GM21423 (cell line): ENCODE measurements around the gene CIDEB.

Source experiments
- ATAC-seq: cut with Tn5 transposase; IDR thresholded peaks from one replicate; pipeline ENCODE4 v1.9.1; 2021; ENCODE audit warnings: mild to moderate bottlenecking, moderate library complexity; ENCODE audit not compliant: unreplicated experiment

CIDEB gene

GRCh38 chr14:24270537-24271133 is 37.1 kb downstream of the CIDEB start:
- no peak for ATAC-seq

- no peak for ATAC-seq
These were observed 37.8 kb downstream of the CIDEB start for GRCh38 chr14:24269910-24270536.

DNA sequence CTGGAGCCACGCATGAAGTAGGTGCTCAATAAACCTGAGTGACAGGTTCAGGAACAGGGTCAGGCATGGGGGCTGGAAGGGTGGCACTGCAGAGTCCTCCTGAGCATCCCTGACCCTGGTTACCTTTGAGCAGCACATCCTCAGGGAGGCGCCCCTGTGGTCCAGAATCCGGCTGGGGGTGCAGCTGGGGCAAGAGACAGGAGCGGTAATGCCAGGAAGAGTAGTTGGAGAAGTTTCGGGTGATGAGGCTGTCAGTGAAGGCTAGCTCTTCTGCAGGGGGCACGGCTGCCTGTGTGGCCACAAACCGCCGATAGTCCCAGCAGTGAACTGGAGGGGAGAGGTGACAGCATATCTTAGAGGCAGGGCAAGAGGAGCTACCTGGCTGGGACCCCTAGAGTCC is 38.4 kb downstream of the CIDEB start:
- no peak for ATAC-seq

DNA sequence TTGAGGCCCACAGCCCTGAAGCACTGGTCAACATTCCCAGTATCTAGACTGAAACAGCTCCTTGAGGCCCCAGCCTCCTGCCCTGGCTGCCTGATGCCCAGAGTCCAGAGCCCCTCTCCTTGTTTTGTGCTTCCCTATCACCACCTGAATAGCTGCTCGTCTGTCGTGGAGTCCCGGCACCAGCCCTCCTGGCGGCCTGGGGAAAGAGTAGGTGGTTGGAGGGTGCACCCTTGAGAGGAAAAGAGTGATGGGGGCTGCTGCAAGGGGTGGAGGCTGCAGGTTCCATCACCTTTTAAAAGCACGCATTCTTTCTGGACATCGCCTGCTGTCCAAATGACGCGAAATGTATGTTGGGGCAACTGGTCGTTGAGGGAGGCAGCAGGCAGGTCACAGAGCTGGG is 39.6 kb downstream of the CIDEB start:
- ATAC-seq: no peak

DNA sequence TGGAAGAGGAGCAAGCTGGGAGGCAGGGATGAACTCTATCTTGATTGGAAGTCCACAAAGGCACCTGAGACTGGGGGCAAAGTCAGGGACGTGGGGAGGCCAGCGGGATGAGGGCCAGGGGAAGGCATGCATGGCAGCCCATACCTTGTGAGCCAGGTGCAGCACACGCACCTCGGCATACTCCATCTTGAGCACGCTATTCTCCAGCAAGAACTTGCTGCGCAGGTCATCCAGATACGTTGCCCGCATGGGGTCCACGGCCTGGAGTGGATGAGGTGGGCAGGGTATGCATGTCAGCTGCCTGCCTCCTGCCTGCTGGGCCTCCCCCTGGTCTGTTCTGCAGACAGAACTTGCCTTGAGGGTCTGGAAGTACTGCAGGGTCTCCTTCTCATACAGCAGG is 40.3 kb downstream of the CIDEB start:
- no peak for ATAC-seq

- ATAC-seq: no peak
These were observed 41.2 kb downstream of the CIDEB start for GRCh38 chr14:24266344-24267244.

DNA sequence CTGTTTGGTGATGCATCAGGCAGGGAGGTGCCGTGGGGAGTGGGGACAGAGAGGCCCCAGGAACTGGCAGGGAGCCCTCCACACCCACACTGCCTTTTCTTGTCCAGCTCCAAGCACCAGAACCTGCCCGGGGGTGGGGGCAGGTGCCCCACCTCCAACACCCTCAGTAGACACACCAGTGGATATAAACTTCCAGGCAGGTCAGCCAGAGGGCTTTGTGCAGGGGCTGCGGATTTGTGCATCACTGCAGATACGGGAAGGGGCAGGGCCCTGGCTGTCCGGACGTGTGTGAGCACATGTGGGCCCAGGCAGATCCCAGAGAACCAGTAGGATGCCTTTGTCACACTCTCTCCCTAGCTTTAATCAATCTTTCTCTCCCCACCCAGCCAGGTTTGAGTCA is 43.5 kb downstream of the CIDEB start:
- no peak for ATAC-seq

GRCh38 chr14:24263848-24264247 is 43.9 kb downstream of the CIDEB start:
- no peak for ATAC-seq

DNA sequence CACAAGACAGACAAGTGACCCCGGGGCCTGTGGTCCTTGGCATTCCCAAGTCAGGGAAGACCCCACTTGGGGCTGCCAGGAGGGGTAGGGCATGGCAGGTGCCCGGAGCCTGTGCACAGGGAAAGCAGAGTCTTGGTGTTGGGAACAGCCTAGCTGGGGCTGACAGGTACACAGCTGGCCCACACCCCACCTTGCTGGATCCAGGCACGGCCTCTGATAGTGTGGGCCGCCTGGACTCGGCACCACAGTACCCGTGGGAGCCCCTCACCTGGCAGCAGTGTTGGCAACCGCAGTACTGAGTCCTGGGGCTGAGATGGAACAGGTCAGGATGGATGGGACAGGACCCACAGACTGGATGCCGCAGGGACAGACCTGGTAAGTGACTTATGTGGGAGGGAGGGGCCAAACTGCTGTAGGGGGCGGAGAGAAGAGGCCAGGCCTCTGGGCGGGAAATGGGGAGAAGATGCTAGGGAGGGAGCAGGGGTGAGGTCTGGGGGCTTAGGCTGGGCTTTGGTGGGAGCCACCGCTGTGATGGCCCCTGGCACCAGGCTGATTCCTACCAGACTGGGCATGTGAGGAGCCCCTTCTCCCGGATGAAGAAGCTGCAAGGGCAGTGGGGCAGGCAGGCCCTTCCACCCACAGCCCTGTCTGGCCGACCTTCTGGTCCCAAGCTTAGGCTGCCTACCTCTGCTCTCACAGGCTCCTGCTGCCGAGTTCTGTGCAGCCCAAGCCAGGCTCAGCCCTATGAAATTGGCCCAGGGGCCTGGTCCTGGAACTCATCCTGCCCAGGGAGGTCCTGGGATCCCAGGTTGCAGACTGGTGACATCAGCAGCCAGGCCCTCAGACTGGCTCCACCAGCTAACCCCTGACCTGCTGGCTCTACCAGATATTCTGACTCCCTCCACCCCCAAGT is 44.7 kb downstream of the CIDEB start, which contains the start of gene TGM1:
Gene TGM1, minus strand, starts transcription at position 357 of the 913 bp plus-strand sequence. CDS start 825 bp downstream, outside the sequence.
- no peak for ATAC-seq

GRCh38 chr14:24261969-24262327 is 45.8 kb downstream of the CIDEB start:
- ATAC-seq: no peak

GRCh38 chr14:24261256-24261968 is 46.4 kb downstream of the CIDEB start:
- no peak for ATAC-seq

DNA sequence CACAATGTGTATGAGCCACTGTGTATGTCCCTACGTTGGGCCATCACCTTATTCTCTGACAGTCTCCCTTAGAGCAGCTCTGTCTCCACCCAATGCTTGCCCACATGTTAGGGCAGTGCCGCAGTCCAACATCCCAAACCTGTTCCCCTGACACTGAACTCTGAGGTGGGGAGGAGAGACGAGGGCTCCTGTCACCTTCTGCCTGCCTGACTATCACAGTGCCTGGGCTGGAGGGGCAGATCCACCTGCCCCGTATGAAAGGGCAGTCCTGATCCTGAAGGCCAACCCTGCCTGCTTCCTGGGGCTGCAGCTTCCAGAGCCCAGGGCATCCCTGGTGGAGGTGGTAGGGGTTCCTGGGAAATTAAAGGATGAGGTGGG is 47.0 kb downstream of the CIDEB start:
- no peak for ATAC-seq

GRCh38 chr14:24260026-24260779 is 47.6 kb downstream of the CIDEB start:
- ATAC-seq: no peak

DNA sequence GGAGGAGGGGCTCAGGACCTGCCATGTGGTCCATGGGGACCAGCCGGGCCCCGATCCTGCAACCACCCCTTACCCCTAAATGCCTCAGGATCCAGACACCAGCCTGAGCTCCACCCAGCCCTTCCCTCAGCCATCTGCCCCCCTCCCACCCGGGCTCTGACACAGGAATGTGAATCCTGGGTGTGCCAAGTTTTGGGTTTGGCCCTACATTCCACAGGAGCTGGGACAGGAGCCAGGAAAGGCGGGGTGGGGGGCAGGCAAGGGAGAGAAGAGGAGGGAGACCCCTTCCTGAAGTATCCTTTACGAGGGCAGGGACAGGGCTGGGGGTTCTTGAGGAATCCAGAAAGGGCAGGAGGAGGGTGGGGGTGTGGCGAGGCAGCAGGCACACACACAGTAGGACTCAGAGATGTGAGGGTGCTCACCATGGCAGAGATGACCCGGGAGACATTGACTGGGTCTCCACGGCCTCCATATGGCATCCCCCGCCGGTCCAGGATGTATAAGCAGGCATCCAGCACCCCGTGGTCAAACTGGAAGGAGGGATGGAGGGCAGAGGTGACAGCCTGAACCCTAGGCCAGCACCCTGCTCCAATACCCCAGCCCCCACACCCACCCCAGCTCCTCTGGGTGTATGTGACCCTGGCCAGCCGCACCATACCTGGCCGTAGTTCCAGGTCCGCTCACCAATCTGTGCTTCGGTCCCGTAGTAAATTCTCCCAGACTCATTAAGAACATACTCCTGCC is 48.3 kb downstream of the CIDEB start:
- ATAC-seq: no peak

DNA sequence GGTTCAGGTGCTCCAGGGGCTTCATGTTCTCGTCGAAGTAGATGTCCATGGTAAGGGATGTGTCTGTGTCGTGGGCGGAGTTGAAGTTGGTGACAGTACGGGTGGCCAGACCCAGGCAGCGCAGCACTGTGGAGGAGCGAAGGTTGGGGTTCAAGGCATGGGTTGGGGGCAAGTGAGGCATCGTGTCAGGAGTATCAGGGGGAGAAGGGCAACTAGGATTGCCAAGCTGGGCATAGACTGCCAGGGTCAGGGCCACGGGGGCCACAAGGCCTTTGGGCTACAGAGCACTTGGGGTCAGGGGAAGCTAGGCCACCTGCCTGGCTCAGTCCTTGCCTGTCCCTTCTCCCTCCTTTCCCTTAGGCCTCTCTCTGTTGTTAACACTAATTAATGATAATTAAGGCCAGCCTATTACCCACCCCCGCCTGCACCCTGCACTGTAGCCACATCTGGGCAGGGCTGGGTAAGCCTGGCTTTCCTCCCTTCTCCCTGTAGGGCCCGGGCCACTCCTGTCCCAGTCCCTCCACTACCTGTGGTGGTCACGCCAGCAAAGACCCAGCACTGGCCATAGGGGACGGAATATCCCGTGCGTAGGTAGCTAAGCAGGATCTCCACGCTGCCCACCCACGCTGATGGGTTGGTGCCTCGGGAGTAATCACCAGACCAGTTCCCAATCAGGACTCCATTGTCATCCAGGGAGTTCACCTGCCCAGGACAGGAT is 49.1 kb downstream of the CIDEB start:
- ATAC-seq: no peak

DNA sequence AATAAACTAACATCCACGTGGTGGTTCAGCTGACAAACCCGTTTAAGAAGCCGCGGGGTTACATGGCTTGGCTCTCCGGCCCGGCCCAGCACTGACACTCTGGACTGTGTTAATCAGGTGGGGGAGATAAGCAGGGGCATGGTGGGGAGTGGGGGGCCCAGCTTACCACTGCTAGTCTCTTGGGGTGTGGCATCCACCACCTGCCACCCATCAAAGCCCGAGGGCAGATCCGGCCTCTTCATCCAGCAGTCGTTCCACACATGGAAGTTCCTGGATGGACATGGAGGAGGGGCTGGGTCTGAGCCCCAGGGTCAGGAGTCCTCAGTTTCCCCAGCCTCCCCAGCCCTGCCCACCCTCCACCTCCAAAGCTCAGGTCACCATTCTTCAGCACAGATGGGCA is 49.7 kb downstream of the CIDEB start:
- ATAC-seq: no peak

- no peak for ATAC-seq
These were observed 50.8 kb downstream of the CIDEB start for GRCh38 chr14:24256960-24257359.
